GM19372 (cell line): ENCODE measurements around the gene MEX3A.
"Not testable (repeated sequence)": the region's sequence is repeated elsewhere in the genome, so short reads cannot be mapped to it uniquely, and the experiment has no call there.

Experiments used
- ATAC-seq: cut with Tn5 transposase; IDR thresholded peaks from one replicate; pipeline ENCODE4 v1.9.1; 2021; ENCODE audit warnings: mild to moderate bottlenecking, low read depth, moderate library complexity; ENCODE audit not compliant: unreplicated experiment

The MEX3A gene

GRCh38 chr1:156119503-156120209 is 37.4 kb upstream of the MEX3A start:
- no peak for ATAC-seq

GRCh38 chr1:156118177-156118868 is 36.1 kb upstream of the MEX3A start:
- no peak for ATAC-seq

- ATAC-seq, result no peak
These were observed 35.3 kb upstream of the MEX3A start for GRCh38 chr1:156117414-156118176.

GRCh38 chr1:156116731-156117130 is 34.5 kb upstream of the MEX3A start:
- not testable (repeated sequence) for ATAC-seq

GRCh38 chr1:156115514-156116374 is 33.5 kb upstream of the MEX3A start:
- ATAC-seq, result no peak

- ATAC-seq, result no peak
These were observed 32.8 kb upstream of the MEX3A start for GRCh38 chr1:156114919-156115513.

- peak; percentile 78 for ATAC-seq
These were observed 32.0 kb upstream of the MEX3A start, which contains the start of gene LMNA for GRCh38 chr1:156114101-156114918. Gene LMNA, plus strand, starts transcription at chr1:156114711. Its CDS starts 208 bp downstream, at chr1:156114919.

GRCh38 chr1:156113282-156113950 is 31.2 kb upstream of the MEX3A start:
- no peak for ATAC-seq

- ATAC-seq, result no peak
These were observed 30.2 kb upstream of the MEX3A start for GRCh38 chr1:156112276-156113137.

- no peak for ATAC-seq
These were observed 29.2 kb upstream of the MEX3A start for GRCh38 chr1:156111355-156111962.

GRCh38 chr1:156110252-156110651 is 28.0 kb upstream of the MEX3A start:
- no peak for ATAC-seq

GRCh38 chr1:156108664-156109241 is 26.5 kb upstream of the MEX3A start:
- ATAC-seq, result no peak

- no peak for ATAC-seq
These were observed 25.8 kb upstream of the MEX3A start for GRCh38 chr1:156108057-156108456.

GRCh38 chr1:156106624-156107488 is 24.6 kb upstream of the MEX3A start:
- no peak for ATAC-seq

GRCh38 chr1:156104861-156105832 is 22.9 kb upstream of the MEX3A start:
- no peak for ATAC-seq
